VCaP (cell line): ENCODE data around the gene GOLGA8N.
A peak's percentile ranks its signal among the peaks of the same experiment; 100 is the strongest.

Experiments
- H3K27ac ChIP-seq: fragments of 450-650 bp; 2 replicates; pipeline ENCODE4 v1.5.1; 2017
- CTCF ChIP-seq: fragments of 450-650 bp; conservative IDR thresholded peaks from 2 replicates; pipeline ENCODE4 v1.5.1; 2017; ENCODE audit warnings: mild to moderate bottlenecking, moderate library complexity

Gene GOLGA8N

DNA sequence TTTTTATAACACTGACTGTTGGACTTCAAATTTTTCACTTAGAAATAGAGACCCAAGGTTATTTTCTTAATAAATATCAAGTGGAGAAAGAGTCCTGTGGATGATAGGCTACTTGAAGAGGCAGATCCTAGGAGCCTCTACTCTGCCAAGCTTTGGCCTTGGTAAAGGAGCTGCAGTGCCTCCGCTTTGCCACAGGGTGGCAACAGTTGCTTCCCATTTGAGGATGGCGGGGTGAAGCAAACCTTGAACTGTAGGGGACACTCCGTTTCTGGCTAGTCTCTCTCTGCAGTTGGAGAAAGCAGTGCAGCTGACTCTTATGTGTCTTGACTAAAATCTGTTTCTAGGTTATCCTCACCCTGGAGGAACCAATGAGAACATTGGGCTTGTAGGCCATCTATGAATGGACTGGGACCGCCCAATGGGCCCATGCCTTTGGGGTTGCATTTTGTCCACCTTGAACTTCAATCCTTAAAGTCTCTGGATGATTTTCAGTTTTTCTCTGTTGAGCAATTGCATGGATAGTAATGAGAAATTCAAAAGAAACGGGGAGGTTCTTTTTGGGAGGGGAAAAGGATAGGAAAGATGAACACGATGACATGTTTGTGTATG lies 58.1 kb downstream of the GOLGA8N start:
- H3K27ac ChIP-seq: peak overlapping the region; percentile 22; the same call in 1 of the 2 replicates
- TF ChIP-seq CTCF: peak; percentile 80

GRCh38 chr15:32652178-32652577 lies 58.9 kb downstream of the GOLGA8N start:
- TF ChIP-seq CTCF: no peak
- H3K27ac ChIP-seq: peak overlapping the region; percentile 22

- H3K27ac ChIP-seq: peak overlapping the region; percentile 89
- TF ChIP-seq CTCF: no peak
Measured at GRCh38 chr15:32656091-32656490, 62.8 kb downstream of the GOLGA8N start.

DNA sequence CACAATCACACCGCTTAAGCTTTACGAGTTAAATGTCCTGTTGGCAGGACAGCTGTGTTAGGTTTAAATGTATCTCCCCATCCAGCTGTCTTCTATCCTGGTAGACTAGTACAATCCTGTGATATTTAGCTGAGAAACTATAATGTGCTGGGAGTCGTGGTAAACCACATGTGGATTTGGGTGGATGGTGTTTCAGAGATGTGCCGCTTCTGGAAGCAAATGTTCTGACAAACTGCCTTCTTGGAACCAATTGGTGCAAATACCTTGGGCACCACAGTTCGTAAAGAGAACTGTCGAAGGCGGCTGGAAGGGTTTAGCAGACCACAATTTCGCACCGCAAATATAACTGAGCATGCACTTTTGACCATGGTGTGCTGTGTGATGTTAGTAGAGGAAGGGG lies 63.2 kb downstream of the GOLGA8N start:
- H3K27ac ChIP-seq: peak overlapping the region; percentile 89
- no peak for TF ChIP-seq CTCF
